AG10803 (cell line): ENCODE measurements around the gene SMURF2.

Experiments
- DNase-seq: peaks from one replicate; pipeline ENCODE4 v3.0.0; 2010; ENCODE audit warnings: low read depth
- H3K4me3 ChIP-seq: 2 replicates; pipeline ENCODE4 v1.5.1; 2011; ENCODE audit warnings: mild to moderate bottlenecking, low read length, control low read depth
- CTCF ChIP-seq: conservative IDR thresholded peaks from 2 replicates; pipeline ENCODE4 v1.5.1; 2011; ENCODE audit warnings: mild to moderate bottlenecking, low read length, control low read depth, inconsistent platforms

Gene SMURF2

DNA sequence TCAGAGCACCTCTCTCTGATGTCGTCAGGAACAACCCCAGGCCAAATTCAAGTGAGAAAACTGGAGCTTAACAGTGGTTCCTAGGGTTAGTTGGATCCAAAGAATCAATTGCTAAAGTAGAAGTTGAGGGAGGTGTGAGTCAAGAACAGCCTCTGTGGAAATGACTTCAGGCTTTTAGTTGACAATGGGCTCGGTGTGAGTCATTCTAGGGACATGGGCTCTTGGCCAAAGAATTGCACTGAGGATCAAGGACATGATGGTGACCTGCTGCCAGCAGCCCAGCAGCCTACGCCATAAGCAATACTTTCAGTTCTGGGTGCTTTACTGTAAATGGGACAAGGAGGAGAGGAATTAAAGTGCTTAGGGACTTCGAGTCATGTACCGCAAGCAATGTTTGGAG, 32.1 kb upstream of the SMURF2 start:
- peak; percentile 66 for DNase-seq
- no peak overlapping the region for H3K4me3 ChIP-seq
- no peak for TF ChIP-seq CTCF

GRCh38 chr17:64692187-64692586, 30.1 kb upstream of the SMURF2 start:
- no peak for TF ChIP-seq CTCF
- H3K4me3 ChIP-seq, result no peak overlapping the region

GRCh38 chr17:64689106-64689505, 27.0 kb upstream of the SMURF2 start:
- TF ChIP-seq CTCF, result no peak
- no peak overlapping the region for H3K4me3 ChIP-seq
- DNase-seq, result no peak

More at GRCh38 chr17:64692187-64692586, 30.1 kb upstream of the SMURF2 start:
- DNase-seq, result no peak

DNA sequence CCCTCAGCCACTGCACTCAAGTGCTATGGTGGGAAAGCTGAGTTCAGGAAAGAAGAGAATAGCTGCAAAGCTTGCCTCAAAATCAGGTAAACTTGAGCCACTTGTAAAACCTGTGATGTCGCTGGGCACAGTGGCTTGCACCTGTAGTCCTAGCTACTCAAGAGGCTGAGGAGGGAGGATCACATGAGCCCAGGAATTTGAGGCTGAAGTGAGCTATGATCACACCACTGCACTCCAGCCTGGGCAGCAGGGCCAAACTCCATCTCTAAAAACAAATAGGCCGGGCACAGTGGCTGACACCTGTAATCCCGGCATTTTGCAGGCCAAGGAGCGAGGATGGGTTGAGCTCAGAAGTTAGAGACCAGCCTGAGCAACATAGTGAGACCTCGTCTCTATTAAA, 26.4 kb upstream of the SMURF2 start:
- H3K4me3 ChIP-seq, result no peak overlapping the region
- no peak for DNase-seq
- TF ChIP-seq CTCF, result no peak

- no peak overlapping the region for H3K4me3 ChIP-seq
- DNase-seq, result peak; percentile 78
- TF ChIP-seq CTCF, result no peak
Measured at GRCh38 chr17:64687961-64688360, 25.9 kb upstream of the SMURF2 start.

- DNase-seq, result no peak
- no peak overlapping the region for H3K4me3 ChIP-seq
- no peak for TF ChIP-seq CTCF
Measured at GRCh38 chr17:64687376-64687775, 25.3 kb upstream of the SMURF2 start.

DNA sequence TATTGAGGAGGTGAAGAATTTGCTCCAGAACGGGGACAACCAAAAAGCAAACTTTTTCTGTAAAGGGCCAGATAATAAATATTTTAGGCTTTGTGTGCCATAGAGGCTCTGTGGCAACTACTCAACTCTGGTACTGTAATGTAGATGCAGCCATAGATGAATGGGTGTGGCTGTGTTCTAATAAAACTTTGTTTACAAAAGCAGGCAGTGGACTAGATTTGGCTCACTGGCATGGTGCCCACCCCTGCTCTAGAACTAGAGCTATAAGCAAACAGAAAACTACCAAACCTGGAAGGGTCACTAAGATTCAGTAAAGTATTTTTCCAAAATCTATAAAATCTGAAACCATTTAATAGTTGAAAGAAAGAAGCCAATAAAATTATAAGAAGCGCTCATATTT, 24.6 kb upstream of the SMURF2 start:
- TF ChIP-seq CTCF, result no peak
- DNase-seq, result no peak
- H3K4me3 ChIP-seq, result no peak overlapping the region
